ENCODE measurements around the gene LRMDA. TPM values are rescaled to one million over a fixed set of nuclear protein-coding genes. Genes with fewer than 3 reads are reported as not detected.

Gene LRMDA
- total RNA-seq, 1 experiment from 2014 or later, result not detected

- DNase-seq, result no peak
- no peaks in the 10 kb centered on the region for H3K9me2 ChIP-seq (replicated peaks; ENCODE audit: insufficient read depth, low read length)
- no peaks in the 10 kb centered on the region for H3K4me1 ChIP-seq (ENCODE audit: low read length)
These were observed 155.4 kb downstream of the LRMDA start for GRCh38 chr10:75586814-75587213.

GRCh38 chr10:75588031-75588430 lies 156.6 kb downstream of the LRMDA start:
- Histone ChIP-seq H3K79me2 (ENCODE audit: low read length) (no peaks in the 10 kb centered on the region), H3K4me2 (ENCODE audit: low read depth, low read length, poor library complexity, severe bottlenecking) (no peak overlapping the region), H3K9ac (ENCODE audit: low read length) (no peak overlapping the region), H2AFZ (ENCODE audit: low read length) (no peak overlapping the region), H3K9me2 (replicated peaks; ENCODE audit: insufficient read depth, low read length) (no peaks in the 10 kb centered on the region), H3K9me3 (ENCODE audit: low read length) (no peaks in the 10 kb centered on the region), H3K36me3 (ENCODE audit: insufficient read depth, low read length) (no peaks in the 10 kb centered on the region), H4K20me1 (ENCODE audit: insufficient read depth, low read depth, low read length) (no peaks in the 10 kb centered on the region), H3K4me1 (ENCODE audit: low read length) (no peaks in the 10 kb centered on the region), H3K4me3 (ENCODE audit: low read length) (no peak overlapping the region), H3K27ac (ENCODE audit: low read length) (no peak overlapping the region), H3K27me3 (ENCODE audit: low read length) (no peaks in the 10 kb centered on the region)
- no peak for DNase-seq

More at GRCh38 chr10:75586814-75587213, 155.4 kb downstream of the LRMDA start:
- Histone ChIP-seq H3K4me3 (ENCODE audit: low read length) (no peak overlapping the region), H3K79me2 (ENCODE audit: low read length) (no peaks in the 10 kb centered on the region), H4K20me1 (ENCODE audit: insufficient read depth, low read depth, low read length) (no peaks in the 10 kb centered on the region), H3K9me3 (ENCODE audit: low read length) (peaks cover 4% of the 10 kb centered on the region; the same call in 1 of the 2 replicates), H3K36me3 (ENCODE audit: insufficient read depth, low read length) (no peaks in the 10 kb centered on the region), H2AFZ (ENCODE audit: low read length) (no peak overlapping the region), H3K27ac (ENCODE audit: low read length) (no peak overlapping the region), H3K27me3 (ENCODE audit: low read length) (no peaks in the 10 kb centered on the region; the same call in 1 of the 2 replicates), H3K9ac (ENCODE audit: low read length) (no peak overlapping the region), H3K4me2 (ENCODE audit: low read depth, low read length, poor library complexity, severe bottlenecking) (no peak overlapping the region)

- Histone ChIP-seq H3K27ac (ENCODE audit: low read length) (no peak overlapping the region), H3K9me2 (replicated peaks; ENCODE audit: insufficient read depth, low read length) (no peaks in the 10 kb centered on the region), H3K27me3 (ENCODE audit: low read length) (no peaks in the 10 kb centered on the region), H3K4me3 (ENCODE audit: low read length) (no peak overlapping the region), H3K79me2 (ENCODE audit: low read length) (no peaks in the 10 kb centered on the region), H3K9me3 (ENCODE audit: low read length) (no peaks in the 10 kb centered on the region), H3K4me2 (ENCODE audit: low read depth, low read length, poor library complexity, severe bottlenecking) (no peak overlapping the region), H4K20me1 (ENCODE audit: insufficient read depth, low read depth, low read length) (no peaks in the 10 kb centered on the region), H3K36me3 (ENCODE audit: insufficient read depth, low read length) (no peaks in the 10 kb centered on the region), H2AFZ (ENCODE audit: low read length) (no peak overlapping the region), H3K4me1 (ENCODE audit: low read length) (no peaks in the 10 kb centered on the region), H3K9ac (ENCODE audit: low read length) (no peak overlapping the region)
- DNase-seq, result no peak
These were observed 158.7 kb downstream of the LRMDA start for GRCh38 chr10:75589895-75590654.

- Histone ChIP-seq H2AFZ (ENCODE audit: low read length) (no peak overlapping the region), H3K27me3 (ENCODE audit: low read length) (no peaks in the 10 kb centered on the region), H3K4me3 (ENCODE audit: low read length) (no peak overlapping the region), H3K4me2 (ENCODE audit: low read depth, low read length, poor library complexity, severe bottlenecking) (no peak overlapping the region), H3K9me3 (ENCODE audit: low read length) (no peaks in the 10 kb centered on the region), H3K27ac (ENCODE audit: low read length) (no peak overlapping the region), H3K36me3 (ENCODE audit: insufficient read depth, low read length) (no peaks in the 10 kb centered on the region), H3K9ac (ENCODE audit: low read length) (no peak overlapping the region), H3K4me1 (ENCODE audit: low read length) (no peaks in the 10 kb centered on the region), H3K9me2 (replicated peaks; ENCODE audit: insufficient read depth, low read length) (no peaks in the 10 kb centered on the region), H3K79me2 (ENCODE audit: low read length) (no peaks in the 10 kb centered on the region), H4K20me1 (ENCODE audit: insufficient read depth, low read depth, low read length) (no peaks in the 10 kb centered on the region)
- DNase-seq, result no peak
These were observed 160.8 kb downstream of the LRMDA start for GRCh38 chr10:75592151-75592787.

GRCh38 chr10:75592791-75593643 lies 161.6 kb downstream of the LRMDA start:
- Histone ChIP-seq H4K20me1 (ENCODE audit: insufficient read depth, low read depth, low read length) (no peaks in the 10 kb centered on the region), H2AFZ (ENCODE audit: low read length) (no peak overlapping the region), H3K27me3 (ENCODE audit: low read length) (no peaks in the 10 kb centered on the region), H3K4me1 (ENCODE audit: low read length) (no peaks in the 10 kb centered on the region), H3K79me2 (ENCODE audit: low read length) (no peaks in the 10 kb centered on the region), H3K9ac (ENCODE audit: low read length) (no peak overlapping the region), H3K9me2 (replicated peaks; ENCODE audit: insufficient read depth, low read length) (no peaks in the 10 kb centered on the region), H3K4me2 (ENCODE audit: low read depth, low read length, poor library complexity, severe bottlenecking) (no peak overlapping the region), H3K36me3 (ENCODE audit: insufficient read depth, low read length) (no peaks in the 10 kb centered on the region), H3K9me3 (ENCODE audit: low read length) (no peaks in the 10 kb centered on the region), H3K4me3 (ENCODE audit: low read length) (no peak overlapping the region), H3K27ac (ENCODE audit: low read length) (no peak overlapping the region)
- no peak for DNase-seq

GRCh38 chr10:75593692-75594556 lies 162.5 kb downstream of the LRMDA start:
- H3K4me2 ChIP-seq (ENCODE audit: low read depth, low read length, poor library complexity, severe bottlenecking), result no peak overlapping the region
- H3K9me3 ChIP-seq (ENCODE audit: low read length), result no peaks in the 10 kb centered on the region
- no peak overlapping the region for H3K9ac ChIP-seq (ENCODE audit: low read length)
- no peaks in the 10 kb centered on the region for H3K27me3 ChIP-seq (ENCODE audit: low read length)
- no peak overlapping the region for H2AFZ ChIP-seq (ENCODE audit: low read length)
- H3K36me3 ChIP-seq (ENCODE audit: insufficient read depth, low read length), result no peaks in the 10 kb centered on the region
- H3K27ac ChIP-seq (ENCODE audit: low read length), result no peak overlapping the region
- no peaks in the 10 kb centered on the region for H4K20me1 ChIP-seq (ENCODE audit: insufficient read depth, low read depth, low read length)
- no peaks in the 10 kb centered on the region for H3K9me2 ChIP-seq (replicated peaks; ENCODE audit: insufficient read depth, low read length)
- H3K79me2 ChIP-seq (ENCODE audit: low read length), result no peaks in the 10 kb centered on the region
- no peak overlapping the region for H3K4me3 ChIP-seq (ENCODE audit: low read length)
- H3K4me1 ChIP-seq (ENCODE audit: low read length), result no peaks in the 10 kb centered on the region
- no peak for DNase-seq

- DNase-seq, result no peak
- no peaks in the 10 kb centered on the region for H4K20me1 ChIP-seq (ENCODE audit: insufficient read depth, low read depth, low read length)
- no peaks in the 10 kb centered on the region for H3K27me3 ChIP-seq (ENCODE audit: low read length)
- H3K9me3 ChIP-seq (ENCODE audit: low read length), result no peaks in the 10 kb centered on the region
- H3K4me1 ChIP-seq (ENCODE audit: low read length), result no peaks in the 10 kb centered on the region
- H3K27ac ChIP-seq (ENCODE audit: low read length), result no peak overlapping the region
- H3K9me2 ChIP-seq (replicated peaks; ENCODE audit: insufficient read depth, low read length), result no peaks in the 10 kb centered on the region
- no peak overlapping the region for H3K4me2 ChIP-seq (ENCODE audit: low read depth, low read length, poor library complexity, severe bottlenecking)
- H3K4me3 ChIP-seq (ENCODE audit: low read length), result no peak overlapping the region
- no peak overlapping the region for H3K9ac ChIP-seq (ENCODE audit: low read length)
- H3K36me3 ChIP-seq (ENCODE audit: insufficient read depth, low read length), result no peaks in the 10 kb centered on the region
- no peak overlapping the region for H2AFZ ChIP-seq (ENCODE audit: low read length)
- no peaks in the 10 kb centered on the region for H3K79me2 ChIP-seq (ENCODE audit: low read length)
These were observed 165.7 kb downstream of the LRMDA start for GRCh38 chr10:75596930-75597620.
